Stimulated activated naive B cell treated with anti-CD40 and anti-IgM and Interleukin-4, amounts not matched to agents 10 μg/mL and 1 μg/mL and 100 μg/mL, for 72 hours (primary cell): ENCODE results near the gene ERCC3.
"Not testable (repeated sequence)": the region's sequence is repeated elsewhere in the genome, so short reads cannot be mapped to it uniquely, and the experiment has no call there.

ENCODE experiments used
- ATAC-seq, 2 donors: fragments of 150-1000 bp; cut with Tn5 transposase; replicated peaks; 2 replicates each; pipeline ENCODE4 v1.10.0; 2021; ENCODE audit warnings: moderate library complexity in 1 of 2
- DNase-seq: peaks from one replicate; pipeline ENCODE4 v3.0.0; 2021
- H3K27ac Mint-ChIP-seq: one replicate; pipeline ENCODE4 v1.8.0; 2022; ENCODE audit warnings: mild to moderate bottlenecking, mixed read lengths
- H3K27me3 Mint-ChIP-seq, 2 donors: one replicate each; pipeline ENCODE4 v1.8.0; 2022; ENCODE audit warnings: mixed read lengths in 2 of 2
- H3K36me3 Mint-ChIP-seq, 2 donors: one replicate each; pipeline ENCODE4 v1.8.0; 2022; ENCODE audit warnings: mixed read lengths in 2 of 2, mild to moderate bottlenecking in 1 of 2
- H3K4me1 Mint-ChIP-seq, 2 donors: one replicate each; pipeline ENCODE4 v1.8.0; 2022; ENCODE audit warnings: mixed read lengths in 2 of 2, mild to moderate bottlenecking in 1 of 2
- H3K4me3 Mint-ChIP-seq, 2 donors: one replicate each; pipeline ENCODE4 v1.8.0; 2022; ENCODE audit warnings: mild to moderate bottlenecking in 2 of 2, mixed read lengths in 2 of 2, moderate library complexity in 1 of 2
- H3K9me3 Mint-ChIP-seq, 2 donors: one replicate each; pipeline ENCODE4 v1.8.0; 2022; ENCODE audit warnings: mixed read lengths in 2 of 2, mild to moderate bottlenecking in 1 of 2

ERCC3 gene

DNA sequence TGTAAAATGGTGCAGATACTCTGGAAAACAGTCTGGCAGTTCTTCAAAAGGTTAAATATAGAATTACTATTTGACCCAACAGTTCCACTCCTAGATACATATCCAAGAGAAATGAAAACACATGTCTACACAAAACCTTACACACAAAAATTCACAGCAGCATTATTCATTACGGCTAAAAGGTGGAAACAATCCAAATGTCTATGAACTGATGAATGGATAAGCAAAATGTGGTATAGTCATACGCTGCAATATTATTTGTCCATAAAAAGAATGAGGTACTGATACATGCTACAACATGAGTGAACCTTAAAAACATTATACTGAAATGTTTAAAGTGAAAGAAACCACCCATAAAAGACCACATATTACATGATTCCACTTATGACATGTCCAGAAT is 77.8 kb downstream of the ERCC3 start:
- H3K27ac Mint-ChIP-seq, result no peak overlapping the region
- H3K4me1 Mint-ChIP-seq, result peaks cover 16 to 22% of the 10 kb centered on the region in 2 donors
- DNase-seq (no peak), ATAC-seq (no peak)
- peaks cover 50 to 71% of the 10 kb centered on the region in 2 donors for H3K27me3 Mint-ChIP-seq
- peaks cover 3 to 6% of the 10 kb centered on the region in 2 donors for H3K36me3 Mint-ChIP-seq
- H3K4me3 Mint-ChIP-seq, result no peak overlapping the region
- peaks cover 2 to 3% of the 10 kb centered on the region in 2 donors for H3K9me3 Mint-ChIP-seq

DNA sequence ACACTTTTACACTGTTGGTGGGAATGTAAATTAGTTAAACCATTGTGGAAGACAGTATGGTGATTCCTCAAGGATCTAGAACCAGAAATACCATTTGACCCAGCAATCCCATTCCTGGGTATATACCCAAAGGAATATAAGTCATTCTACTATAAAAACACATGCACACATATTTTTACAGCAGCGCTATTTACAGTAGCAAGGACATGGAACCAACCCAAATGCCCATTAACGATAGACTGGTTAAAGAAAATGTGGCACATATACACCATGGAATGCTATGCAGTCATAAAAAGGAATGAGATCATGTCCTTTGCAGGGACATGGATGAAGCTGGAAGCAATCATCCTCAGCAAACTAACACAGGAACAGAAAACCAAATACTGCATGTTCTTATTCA is 79.7 kb downstream of the ERCC3 start:
- H3K27ac Mint-ChIP-seq, H3K4me1 Mint-ChIP-seq, DNase-seq, H3K9me3 Mint-ChIP-seq, ATAC-seq, H3K4me3 Mint-ChIP-seq, H3K36me3 Mint-ChIP-seq: not testable (repeated sequence)
- H3K27me3 Mint-ChIP-seq, result peaks cover 53 to 63% of the 10 kb centered on the region in 2 donors

DNA sequence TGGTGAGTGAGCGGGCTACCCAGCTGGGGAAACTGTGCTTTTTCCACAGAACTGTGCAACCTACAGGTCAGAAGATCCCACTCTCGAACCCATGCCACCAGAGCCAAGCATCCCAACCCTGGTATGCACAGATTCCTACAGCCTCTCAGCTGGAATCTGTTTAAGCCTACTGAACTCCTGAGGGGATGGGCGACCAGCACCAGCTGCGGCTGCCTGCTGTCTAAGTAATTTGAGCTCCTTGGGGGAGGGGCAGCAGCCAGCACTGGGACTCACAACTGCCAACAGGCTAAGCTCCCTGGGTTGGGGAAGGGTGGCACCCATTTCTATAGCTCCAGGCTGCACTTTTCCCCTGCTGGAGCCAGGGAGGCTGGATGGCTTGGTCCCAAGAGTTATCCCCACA is 85.6 kb downstream of the ERCC3 start:
- peaks cover 42 to 72% of the 10 kb centered on the region in 2 donors for H3K27me3 Mint-ChIP-seq
- no peaks in the 10 kb centered on the region for H3K36me3 Mint-ChIP-seq
- DNase-seq, result no peak
- H3K27ac Mint-ChIP-seq, result no peak overlapping the region
- no peaks in the 10 kb centered on the region for H3K4me1 Mint-ChIP-seq
- ATAC-seq, result no peak
- peaks cover 0 to 2% of the 10 kb centered on the region in 2 donors for H3K9me3 Mint-ChIP-seq
- H3K4me3 Mint-ChIP-seq, result no peak overlapping the region
